GM18526 (cell line): ENCODE results near the gene TXNDC15.

ENCODE experiments used
- POLR2A ChIP-seq: IDR thresholded peaks from 3 replicates; pipeline ENCODE4 v1.6.1; 2011; ENCODE audit not compliant: insufficient read length; ENCODE audit errors: extremely low read depth

Gene TXNDC15

GRCh38 chr5:134944630-134945029 is 70.5 kb downstream of the TXNDC15 start:
- TF ChIP-seq POLR2A, result no peak

DNA sequence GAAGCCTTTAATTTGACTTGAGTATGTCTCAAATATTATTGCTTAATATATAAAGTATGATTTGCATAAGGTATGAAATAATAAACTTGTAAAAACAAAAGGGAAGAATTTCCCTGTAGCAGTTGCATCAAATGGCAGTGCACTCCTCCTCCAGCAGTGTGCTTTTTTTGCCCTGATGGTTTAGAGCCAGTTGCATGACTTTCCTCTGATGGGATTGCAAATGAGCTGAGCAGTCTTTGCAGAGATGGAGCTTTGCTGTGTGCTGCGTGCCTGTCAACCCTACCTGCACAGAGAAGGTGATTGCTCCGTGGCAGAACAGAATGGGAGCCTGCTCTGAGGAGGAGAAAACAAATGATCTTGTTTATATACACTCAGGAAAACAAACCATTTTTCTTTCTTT is 70.9 kb downstream of the TXNDC15 start:
- no peak for TF ChIP-seq POLR2A

DNA sequence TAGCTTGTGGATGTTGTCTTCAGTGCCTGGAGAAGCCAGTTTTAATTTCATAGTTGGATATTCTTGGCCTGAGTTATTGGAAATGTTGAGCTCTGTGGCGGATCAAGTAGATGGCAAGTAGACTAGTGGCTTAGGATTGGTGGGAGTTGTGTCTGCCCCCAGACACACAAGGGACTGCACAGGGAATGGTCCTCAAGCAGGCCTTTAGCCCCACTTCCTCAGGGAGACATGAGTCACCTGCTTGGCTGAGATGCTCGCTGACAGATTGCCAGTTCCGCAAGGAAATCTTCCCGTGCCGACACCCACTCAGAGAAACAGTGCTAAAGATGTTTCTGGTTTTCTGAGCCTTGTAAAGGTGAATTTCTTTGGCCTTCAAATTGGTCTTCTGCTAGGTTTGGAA is 74.7 kb downstream of the TXNDC15 start:
- no peak for TF ChIP-seq POLR2A

DNA sequence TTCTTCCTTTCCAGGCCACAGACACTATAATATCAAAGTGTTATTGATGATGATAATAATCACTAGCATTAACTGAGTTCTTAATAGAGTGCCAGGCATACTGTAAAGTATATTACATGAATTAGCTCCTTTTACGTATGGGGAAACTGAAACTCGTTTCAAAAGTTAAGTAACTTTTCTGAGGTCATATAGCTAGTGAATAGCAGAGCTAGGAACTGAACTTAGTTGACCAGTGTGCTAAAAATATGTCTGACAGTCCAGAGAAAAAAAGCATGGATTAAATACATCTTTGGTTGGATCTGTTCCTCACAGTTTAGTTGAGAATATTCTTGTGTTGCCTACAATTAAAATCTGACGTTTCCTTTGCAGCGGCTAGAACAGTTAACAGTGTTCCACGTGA is 75.1 kb downstream of the TXNDC15 start:
- no peak for TF ChIP-seq POLR2A
